GM12872 (cell line): ENCODE measurements around the gene BTNL3.

Experiments
- TF ChIP-seq, protein P1 (sequence below): IDR thresholded peaks from 3 replicates; pipeline ENCODE4 v1.5.1; 2011; ENCODE audit warnings: low read depth, mild to moderate bottlenecking, low read length, moderate library complexity; ENCODE audit not compliant: insufficient read depth

BTNL3 gene

DNA sequence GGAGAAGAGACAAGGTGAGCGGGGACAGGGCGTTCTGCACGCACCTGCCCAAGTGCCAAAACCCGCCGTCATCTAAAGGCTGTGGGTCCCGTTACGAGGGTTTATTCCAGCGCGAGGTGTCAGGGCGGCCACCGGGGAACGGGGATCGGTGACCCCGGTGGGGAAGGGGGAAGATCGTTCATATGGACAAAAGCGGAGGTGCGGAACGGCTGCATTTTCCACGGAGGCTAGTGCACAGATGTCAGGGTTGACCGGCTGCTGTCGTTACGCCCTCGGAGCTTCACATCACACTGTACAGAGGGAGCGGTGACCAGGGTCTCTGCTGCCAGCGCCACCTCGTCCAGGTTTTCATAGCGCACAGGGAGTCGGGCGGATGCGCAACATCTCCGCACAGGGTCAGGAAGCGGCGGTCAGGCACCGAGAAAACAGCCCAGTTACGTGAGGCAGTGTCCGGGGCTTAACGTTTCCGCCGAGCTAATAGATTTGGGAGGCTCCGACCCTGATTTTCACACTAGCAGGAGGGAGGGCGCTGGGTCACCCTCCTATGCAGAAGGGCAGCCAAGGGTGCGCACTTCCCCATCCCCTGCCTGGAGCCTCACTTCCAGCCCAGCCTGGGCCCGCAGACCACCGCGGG is 65.0 kb downstream of the BTNL3 start:
- TF ChIP-seq, protein P1, sequence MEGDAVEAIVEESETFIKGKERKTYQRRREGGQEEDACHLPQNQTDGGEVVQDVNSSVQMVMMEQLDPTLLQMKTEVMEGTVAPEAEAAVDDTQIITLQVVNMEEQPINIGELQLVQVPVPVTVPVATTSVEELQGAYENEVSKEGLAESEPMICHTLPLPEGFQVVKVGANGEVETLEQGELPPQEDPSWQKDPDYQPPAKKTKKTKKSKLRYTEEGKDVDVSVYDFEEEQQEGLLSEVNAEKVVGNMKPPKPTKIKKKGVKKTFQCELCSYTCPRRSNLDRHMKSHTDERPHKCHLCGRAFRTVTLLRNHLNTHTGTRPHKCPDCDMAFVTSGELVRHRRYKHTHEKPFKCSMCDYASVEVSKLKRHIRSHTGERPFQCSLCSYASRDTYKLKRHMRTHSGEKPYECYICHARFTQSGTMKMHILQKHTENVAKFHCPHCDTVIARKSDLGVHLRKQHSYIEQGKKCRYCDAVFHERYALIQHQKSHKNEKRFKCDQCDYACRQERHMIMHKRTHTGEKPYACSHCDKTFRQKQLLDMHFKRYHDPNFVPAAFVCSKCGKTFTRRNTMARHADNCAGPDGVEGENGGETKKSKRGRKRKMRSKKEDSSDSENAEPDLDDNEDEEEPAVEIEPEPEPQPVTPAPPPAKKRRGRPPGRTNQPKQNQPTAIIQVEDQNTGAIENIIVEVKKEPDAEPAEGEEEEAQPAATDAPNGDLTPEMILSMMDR, result no peak

DNA sequence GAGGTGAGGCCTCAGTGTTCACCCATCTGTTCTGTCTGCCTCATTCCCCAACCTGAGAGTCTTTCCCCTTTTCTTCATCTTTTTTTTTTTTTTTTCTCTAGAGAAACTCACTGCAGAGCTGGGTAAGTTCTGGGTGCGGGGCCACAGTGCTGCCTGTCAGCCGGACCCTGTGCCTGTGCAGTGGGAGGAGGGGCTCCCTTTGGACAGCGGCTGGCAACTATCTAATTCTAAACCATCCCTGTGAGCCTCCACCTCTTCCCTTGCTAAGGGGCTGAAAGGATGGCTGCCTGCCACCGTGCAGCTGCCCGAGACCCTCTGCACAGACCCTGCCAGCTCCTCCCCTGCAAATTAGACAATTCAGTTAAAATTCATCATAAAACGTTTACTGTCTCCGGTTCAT is 65.5 kb downstream of the BTNL3 start:
- TF ChIP-seq, protein P1, result no peak

DNA sequence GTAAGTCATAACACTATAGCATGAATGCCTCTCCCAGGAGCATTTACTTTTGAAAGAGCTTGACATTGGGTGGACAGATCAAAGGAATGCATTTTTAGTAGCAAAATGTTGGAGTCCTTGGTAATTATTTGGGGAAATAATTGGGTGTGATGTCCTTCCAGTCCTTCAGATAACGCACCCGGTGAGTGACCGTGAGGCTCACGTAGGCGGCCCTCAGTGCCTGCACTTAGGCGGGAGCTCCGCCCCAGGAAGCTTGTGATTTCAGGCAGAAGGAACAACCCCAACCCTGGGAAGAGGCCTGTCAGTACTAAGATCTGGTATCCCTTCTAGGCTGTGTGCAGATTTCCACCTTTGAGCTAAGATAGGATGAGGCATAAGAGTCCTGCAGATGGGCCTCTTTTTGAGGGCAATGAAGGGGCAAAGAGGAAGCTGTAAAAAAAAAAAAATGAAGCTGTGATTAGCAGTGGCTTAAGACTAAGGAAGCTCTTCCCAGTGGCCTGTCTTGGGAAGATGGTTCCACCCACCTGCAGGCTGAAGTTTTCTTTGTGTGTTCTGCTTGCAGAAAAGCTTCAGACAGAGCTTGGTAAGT is 66.3 kb downstream of the BTNL3 start:
- TF ChIP-seq, protein P1, result no peak
